Neuronal stem cell (in vitro differentiated cells): ENCODE data around the gene RFPL4AL1.
"Not testable (repeated sequence)": the region's sequence is repeated elsewhere in the genome, so short reads cannot be mapped to it uniquely, and the experiment has no call there.

Experiments used
- DNase-seq: peaks from one replicate; pipeline ENCODE4 v3.0.0-alpha.2; 2013; ENCODE audit warnings: low spot score
- H2AFZ ChIP-seq: one replicate; pipeline ENCODE4 v1.6.1; 2013; ENCODE audit warnings: mild to moderate bottlenecking, low read length, inconsistent platforms
- H2AK5ac ChIP-seq: 2 replicates; pipeline ENCODE4 v1.6.1; 2013; ENCODE audit warnings: low read depth, mild to moderate bottlenecking, inconsistent platforms, low read length, moderate library complexity, mixed read lengths
- H2BK120ac ChIP-seq: 2 replicates; pipeline ENCODE4 v1.6.1; 2013; ENCODE audit warnings: low read depth, mild to moderate bottlenecking, inconsistent platforms, low read length, moderate library complexity, mixed read lengths
- H2BK12ac ChIP-seq: one replicate; pipeline ENCODE4 v1.6.1; 2013; ENCODE audit warnings: low read length, inconsistent platforms
- H2BK15ac ChIP-seq: 2 replicates; pipeline ENCODE4 v1.6.1; 2013; ENCODE audit warnings: mild to moderate bottlenecking, low read length, inconsistent platforms, mixed read lengths
- H2BK5ac ChIP-seq: one replicate; pipeline ENCODE4 v1.6.1; 2013; ENCODE audit warnings: inconsistent platforms, mild to moderate bottlenecking, low read length, moderate library complexity
- H3K14ac ChIP-seq: one replicate; pipeline ENCODE4 v1.6.1; 2013; ENCODE audit warnings: low read length, inconsistent platforms
- H3K18ac ChIP-seq: 2 replicates; pipeline ENCODE4 v1.6.1; 2013; ENCODE audit warnings: low read length, inconsistent platforms
- H3K23ac ChIP-seq: 2 replicates; pipeline ENCODE4 v1.6.1; 2013; ENCODE audit warnings: low read depth, mild to moderate bottlenecking, mixed read lengths, low read length, inconsistent platforms; ENCODE audit not compliant: poor library complexity
- H3K27ac ChIP-seq: replicated peaks from 3 replicates; pipeline ENCODE4 v1.5.1; 2013; ENCODE audit warnings: low read length, inconsistent platforms
- H3K27me3 ChIP-seq, 3 experiments: 2 replicates each; pipeline ENCODE4 v1.6.1; 2013; ENCODE audit warnings: low read length in 3 of 3, mild to moderate bottlenecking in 2 of 3, inconsistent platforms in 1 of 3, low read depth in 1 of 3, mixed read lengths in 1 of 3, moderate library complexity in 1 of 3; ENCODE audit not compliant: control insufficient read depth in 3 of 3, insufficient read depth in 3 of 3
- H3K36me3 ChIP-seq, 2 donors: replicated peaks in 1 of 2; 2 replicates each; pipeline ENCODE4 v1.6.1; 2013; ENCODE audit warnings: low read length in 2 of 2; ENCODE audit not compliant: control insufficient read depth in 2 of 2, insufficient read depth in 2 of 2
- H3K4ac ChIP-seq: 2 replicates; pipeline ENCODE4 v1.6.1; 2013; ENCODE audit warnings: inconsistent platforms, mild to moderate bottlenecking, low read length, moderate library complexity
- H3K4me1 ChIP-seq, 2 donors: 1 replicate in 1 of 2; 2 replicates in 1 of 2; pipeline ENCODE4 v1.6.1; 2013; ENCODE audit warnings: low read length in 2 of 2, low read depth in 1 of 2; ENCODE audit not compliant: control insufficient read depth in 2 of 2, insufficient read depth in 1 of 2
- H3K4me2 ChIP-seq: one replicate; pipeline ENCODE4 v1.6.1; 2013; ENCODE audit warnings: mild to moderate bottlenecking, low read length, inconsistent platforms; ENCODE audit not compliant: insufficient read depth, poor library complexity, severe bottlenecking
- H3K4me3 ChIP-seq, 2 donors: 2 replicates each; pipeline ENCODE4 v1.5.1; 2013; ENCODE audit warnings: low read length in 2 of 2, mild to moderate bottlenecking in 2 of 2, inconsistent platforms in 1 of 2, moderate library complexity in 1 of 2
- H3K79me1 ChIP-seq: one replicate; pipeline ENCODE4 v1.6.1; 2013; ENCODE audit warnings: low read depth, mild to moderate bottlenecking, inconsistent platforms, low read length, moderate library complexity
- H3K9ac ChIP-seq: one replicate; pipeline ENCODE4 v1.6.1; 2013; ENCODE audit warnings: mild to moderate bottlenecking, low read depth, low read length, inconsistent platforms; ENCODE audit not compliant: poor library complexity
- H3K9me3 ChIP-seq, 2 donors: replicated peaks in 1 of 2; 2 replicates each; pipeline versions ENCODE3 to v1.6.1; 2013; ENCODE audit warnings: low read length in 2 of 2, mild to moderate bottlenecking in 2 of 2, inconsistent platforms in 1 of 2, low read depth in 1 of 2, mixed read lengths in 1 of 2, moderate library complexity in 1 of 2; ENCODE audit not compliant: control insufficient read depth in 2 of 2, insufficient read depth in 1 of 2
- H4K8ac ChIP-seq: one replicate; pipeline ENCODE4 v1.6.1; 2013; ENCODE audit warnings: low read depth, mild to moderate bottlenecking, inconsistent platforms, low read length, moderate library complexity
- H4K91ac ChIP-seq: one replicate; pipeline ENCODE4 v1.6.1; 2013; ENCODE audit warnings: low read length, low read depth, mild to moderate bottlenecking, inconsistent platforms; ENCODE audit not compliant: poor library complexity
- whole genome bisulfite sequencing, 2 donors: extraction: QIAGEN DNeasy Blood & Tissue Kit; methylation state at CpG; one replicate each; pipeline ENCODE4 v1.1.7; 2013; ENCODE audit warnings: missing lambda C conversion rate in 2 of 2, mixed read lengths in 1 of 2; ENCODE audit not compliant: insufficient read length in 2 of 2, insufficient replicate concordance in 1 of 2; ENCODE audit errors: extremely low coverage in 2 of 2; 5-methylcytosine and 5-hydroxymethylcytosine counted together

RFPL4AL1 gene

GRCh38 chr19:55756808-55757207 is 12.1 kb upstream of the RFPL4AL1 start:
- not testable (repeated sequence) for H3K27ac ChIP-seq, H3K18ac ChIP-seq, H3K4me2 ChIP-seq, DNase-seq, H2BK120ac ChIP-seq, H3K23ac ChIP-seq, H2BK5ac ChIP-seq, H3K4me1 ChIP-seq, H2AFZ ChIP-seq, H3K79me1 ChIP-seq, H4K91ac ChIP-seq, H3K4ac ChIP-seq, H3K14ac ChIP-seq, H2BK15ac ChIP-seq, H3K9ac ChIP-seq, H4K8ac ChIP-seq, H2AK5ac ChIP-seq, H2BK12ac ChIP-seq, H3K4me3 ChIP-seq, H3K36me3 ChIP-seq
- Histone ChIP-seq H3K27me3 (peaks cover 0 to 23% (median 0%) of the 10 kb centered on the region in 3 experiments), H3K9me3 (peaks cover 0 to 14% of the 10 kb centered on the region in 2 donors)
- no CpG with 5 or more reads among the region's 4 CpGs for WGBS, 2 donors

- not testable (repeated sequence) for H4K91ac ChIP-seq, H3K23ac ChIP-seq, H2BK15ac ChIP-seq, H3K18ac ChIP-seq, H3K4me2 ChIP-seq, H2BK12ac ChIP-seq, DNase-seq, H3K27ac ChIP-seq, H2BK120ac ChIP-seq, H2AK5ac ChIP-seq, H3K36me3 ChIP-seq, H3K4me3 ChIP-seq, H3K79me1 ChIP-seq, H2BK5ac ChIP-seq, H3K14ac ChIP-seq, H3K4me1 ChIP-seq, H3K4ac ChIP-seq, H3K9ac ChIP-seq, H4K8ac ChIP-seq, H2AFZ ChIP-seq
- H3K27me3 ChIP-seq = peaks cover 0 to 18% (median 0%) of the 10 kb centered on the region in 3 experiments
- WGBS, 2 donors = no CpG with 5 or more reads among the region's 3 CpGs
- peaks cover 0 to 12% of the 10 kb centered on the region in 2 donors for H3K9me3 ChIP-seq
Measured at GRCh38 chr19:55758797-55759196, 10.1 kb upstream of the RFPL4AL1 start, which contains the start of gene RFPL4A. TSS of gene RFPL4A (plus strand) at chr19:55759097. CDS start at chr19:55761801, 2,704 bp downstream.

GRCh38 chr19:55766466-55766865 is 2.5 kb upstream of the RFPL4AL1 start:
- H2BK120ac ChIP-seq = no peak overlapping the region
- H3K23ac ChIP-seq = no peak overlapping the region
- no peak overlapping the region for H3K14ac ChIP-seq
- no peak overlapping the region for H2AFZ ChIP-seq
- no peak for DNase-seq
- WGBS, 2 donors = no CpG with 5 or more reads among the region's 7 CpGs
- H3K4ac ChIP-seq = no peak overlapping the region
- H2BK12ac ChIP-seq = no peak overlapping the region
- no peak overlapping the region for H3K9ac ChIP-seq
- no peaks in the 10 kb centered on the region for H3K36me3 ChIP-seq
- no peaks in the 10 kb centered on the region for H3K79me1 ChIP-seq
- no peak overlapping the region for H2AK5ac ChIP-seq
- no peak overlapping the region for H2BK15ac ChIP-seq
- peaks cover 0 to 5% of the 10 kb centered on the region in 2 donors for H3K9me3 ChIP-seq
- no peak overlapping the region for H3K18ac ChIP-seq
- no peak overlapping the region for H3K4me3 ChIP-seq
- H4K8ac ChIP-seq = no peak overlapping the region
- no peak overlapping the region for H3K4me2 ChIP-seq
- no peak overlapping the region for H2BK5ac ChIP-seq
- H3K4me1 ChIP-seq = no peaks in the 10 kb centered on the region
- H3K27me3 ChIP-seq = peaks cover 0 to 16% (median 0%) of the 10 kb centered on the region in 3 experiments
- H4K91ac ChIP-seq = no peak overlapping the region
- H3K27ac ChIP-seq = no peak overlapping the region

- H3K14ac ChIP-seq, H3K23ac ChIP-seq, H4K8ac ChIP-seq, H3K4me2 ChIP-seq, H3K9ac ChIP-seq, H2AK5ac ChIP-seq, H2BK120ac ChIP-seq, H3K4ac ChIP-seq, H3K4me1 ChIP-seq, H2BK5ac ChIP-seq, H2BK15ac ChIP-seq, H3K9me3 ChIP-seq, H3K79me1 ChIP-seq, H4K91ac ChIP-seq, H3K18ac ChIP-seq, H3K36me3 ChIP-seq, DNase-seq, H2AFZ ChIP-seq, H3K27ac ChIP-seq, H3K4me3 ChIP-seq, H2BK12ac ChIP-seq: not testable (repeated sequence)
- H3K27me3 ChIP-seq = peaks cover 0 to 12% (median 0%) of the 10 kb centered on the region in 3 experiments
- no CpG with 5 or more reads among the region's 3 CpGs for WGBS, 2 donors
Measured at GRCh38 chr19:55769632-55770031, 714 bp downstream of the RFPL4AL1 start.
